DLD1 (cell line): ENCODE measurements around the gene BTBD9.

Experiments used
- in situ Hi-C: cut with HindIII; loops from 2 replicates; pipeline ENCODE4 v1.10.0; 2017; ENCODE audit warnings: low sequenced_read_pairs

The BTBD9 gene

DNA sequence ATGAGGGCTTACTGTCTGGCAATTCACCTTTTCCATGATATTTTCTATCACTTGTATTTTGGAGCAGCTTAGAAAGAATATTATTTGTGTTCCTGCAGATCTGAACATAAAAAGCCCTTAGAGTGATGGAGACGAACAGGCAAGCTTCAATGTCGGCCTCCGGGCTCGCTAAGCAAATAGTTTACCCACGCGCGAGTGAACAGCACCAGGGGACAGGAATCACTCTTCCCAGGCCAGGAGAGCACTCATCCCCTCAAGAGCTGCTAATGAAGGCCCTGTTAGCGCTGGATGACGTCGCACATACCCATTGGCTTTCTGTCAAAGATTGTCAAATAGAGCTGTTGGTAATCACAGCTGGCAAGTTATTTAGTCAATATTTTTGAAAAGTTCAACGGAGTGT lies 424.5 kb downstream of the BTBD9 start:
- in situ Hi-C loops, result no loop called here

DNA sequence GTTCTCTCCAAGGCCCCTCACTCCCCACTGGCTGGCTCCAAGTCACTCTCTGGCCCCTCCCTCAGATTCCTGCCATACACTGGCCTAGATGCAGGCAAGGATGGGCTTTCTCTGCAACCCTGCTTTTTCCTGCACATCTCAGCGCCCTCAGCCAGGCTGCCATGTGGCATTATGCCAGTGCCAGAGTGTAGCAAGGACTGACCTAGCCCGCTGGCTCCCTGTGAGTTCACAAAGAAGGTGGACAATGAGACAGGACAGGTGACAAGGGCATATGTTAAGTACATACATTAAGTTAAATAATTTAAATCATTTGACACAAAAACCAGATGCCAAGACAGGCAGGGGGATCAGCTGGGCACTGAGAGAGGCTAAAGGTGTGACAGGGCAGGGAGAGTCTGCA lies 425.6 kb downstream of the BTBD9 start:
- in situ Hi-C loops, result no loop called here

DNA sequence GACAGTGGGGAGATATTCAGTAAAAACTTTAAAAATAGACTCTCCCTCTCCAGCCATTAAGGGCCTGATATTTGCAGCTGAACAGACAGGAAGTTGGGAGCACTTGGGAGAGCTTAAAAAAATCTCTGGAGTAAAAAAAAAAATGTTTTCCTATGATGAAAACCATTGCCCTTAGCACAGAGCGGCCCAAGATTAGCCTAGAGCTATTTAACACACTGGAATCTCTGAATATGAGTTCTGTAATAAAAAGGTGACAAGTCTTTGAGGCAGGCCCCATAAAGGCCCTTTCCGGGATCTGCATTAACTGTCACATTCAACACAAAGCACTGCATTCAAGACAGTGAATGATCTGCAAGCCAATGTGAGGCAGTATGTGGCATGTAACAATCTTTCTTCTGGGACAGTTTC lies 426.5 kb downstream of the BTBD9 start:
- in situ Hi-C loops, result no loop called here

DNA sequence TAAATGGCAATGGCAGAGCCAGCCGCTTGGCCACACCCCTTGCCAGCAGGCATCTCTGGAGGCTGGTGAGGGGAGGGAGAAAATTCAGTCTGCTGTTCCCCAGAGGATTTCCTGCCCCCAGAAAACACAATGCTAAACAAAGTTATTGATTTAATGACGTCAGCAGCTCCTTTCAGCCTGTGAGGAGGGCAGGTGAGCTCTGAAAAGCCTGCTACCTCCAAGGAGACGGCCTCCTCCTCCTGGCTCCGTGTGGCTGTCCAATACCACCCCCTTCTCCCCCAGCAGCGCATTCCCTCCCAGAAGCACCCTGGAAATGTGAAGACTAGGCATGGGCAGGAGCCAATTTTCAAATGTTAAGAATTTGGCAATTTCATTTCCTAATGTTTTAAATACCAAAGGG lies 427.1 kb downstream of the BTBD9 start:
- in situ Hi-C loops, result no loop called here

DNA sequence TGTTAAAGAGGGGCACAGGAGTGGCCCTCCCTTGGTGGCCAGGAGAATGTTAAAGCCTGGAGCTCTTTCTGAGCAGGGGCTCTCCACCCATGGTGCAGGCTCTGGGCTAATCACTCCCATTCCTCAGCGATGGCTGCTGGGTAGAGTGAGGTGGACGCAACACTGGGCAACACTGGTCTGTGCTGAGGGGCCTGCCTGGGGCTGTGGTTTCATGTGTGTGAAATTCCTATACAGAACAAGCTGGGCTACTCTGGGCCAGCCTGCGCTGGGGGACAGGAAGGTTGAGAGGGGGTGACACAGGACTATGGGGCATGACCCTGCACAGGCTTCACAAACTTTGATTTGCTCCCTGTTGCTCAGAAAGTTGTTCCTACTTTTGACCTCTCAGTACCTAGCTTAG lies 427.6 kb downstream of the BTBD9 start:
- in situ Hi-C loops, result no loop called here

DNA sequence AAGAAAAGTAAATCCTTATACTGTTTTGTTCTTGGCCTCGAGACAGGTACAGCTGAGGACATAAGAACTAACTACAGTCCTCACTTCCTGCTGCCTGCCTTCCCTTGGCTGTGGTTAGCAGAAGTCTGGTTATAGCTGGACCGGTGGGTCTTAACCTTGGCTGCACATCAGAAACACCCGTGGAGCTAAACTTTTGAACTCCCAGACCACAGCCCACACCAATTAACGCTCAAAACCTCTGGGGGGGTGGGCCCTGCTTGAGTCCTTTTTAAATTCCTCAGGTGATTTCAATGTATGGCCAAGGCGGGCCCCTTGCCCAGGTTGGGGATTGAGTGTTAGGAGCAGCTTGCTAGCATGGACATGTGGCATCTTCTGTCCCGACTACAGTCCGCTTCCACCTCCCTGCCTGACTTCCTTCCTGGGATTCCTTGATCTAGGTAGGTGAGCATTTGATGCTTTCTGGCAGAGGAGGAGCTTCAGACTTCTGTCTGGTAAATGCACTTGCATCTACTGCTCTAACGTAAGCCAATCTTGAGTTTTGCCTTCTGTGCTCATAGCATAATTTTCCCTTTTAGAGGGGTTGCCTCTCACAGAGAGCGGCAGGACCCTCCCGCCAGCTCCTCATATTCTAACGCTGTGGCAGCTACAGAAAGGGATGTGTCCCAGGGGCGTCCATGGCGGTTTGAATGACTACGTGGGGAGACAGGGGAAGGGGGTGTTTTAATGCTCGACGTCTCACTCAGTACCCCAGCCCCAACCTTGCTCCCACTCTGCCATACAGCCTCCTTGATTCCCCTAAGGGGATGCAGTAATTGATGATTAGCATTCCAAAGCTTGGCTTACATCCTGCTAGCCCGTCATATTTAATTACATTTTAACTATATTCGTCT lies 430.1 kb downstream of the BTBD9 start:
- in situ Hi-C loops, result no loop called here

DNA sequence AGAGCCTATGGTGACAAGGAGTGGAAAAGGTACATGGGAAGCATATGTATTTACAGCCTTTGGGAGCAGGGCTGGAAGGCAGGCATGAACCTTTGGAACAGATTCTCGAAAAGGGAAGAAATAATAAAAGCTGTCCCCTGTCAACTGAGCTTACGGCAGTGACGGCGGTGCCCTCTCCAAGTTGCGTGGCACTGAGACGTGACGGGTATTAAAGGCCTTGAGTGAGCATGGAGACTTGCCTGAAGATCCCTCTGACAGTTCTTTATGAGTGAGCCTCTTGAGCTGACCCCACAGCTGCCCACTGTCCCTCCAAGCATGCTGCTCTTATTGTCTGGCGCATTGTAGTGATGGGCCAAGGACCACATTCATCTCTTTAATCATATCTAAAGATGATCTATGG lies 431.7 kb downstream of the BTBD9 start:
- in situ Hi-C loops, result no loop called here

DNA sequence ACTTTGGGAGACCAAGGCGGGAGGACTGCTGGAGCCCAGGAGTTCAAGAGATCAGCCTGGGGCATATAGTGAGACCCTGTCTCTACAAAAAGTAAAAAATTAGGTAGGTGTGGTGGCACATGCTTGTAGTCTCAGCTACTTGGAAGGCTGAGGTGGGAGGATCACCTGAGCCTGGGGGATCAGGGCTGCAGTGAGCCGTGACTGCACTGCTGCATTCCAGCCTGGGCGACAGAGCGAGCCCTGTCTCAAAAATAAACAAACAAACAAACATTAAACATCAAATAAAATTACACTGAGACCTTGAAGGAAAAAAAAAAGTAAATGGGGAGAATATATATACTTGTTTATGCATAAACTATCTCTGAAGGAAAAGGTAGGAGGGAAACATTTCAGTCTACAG lies 432.4 kb downstream of the BTBD9 start:
- in situ Hi-C loops, result no loop called here

DNA sequence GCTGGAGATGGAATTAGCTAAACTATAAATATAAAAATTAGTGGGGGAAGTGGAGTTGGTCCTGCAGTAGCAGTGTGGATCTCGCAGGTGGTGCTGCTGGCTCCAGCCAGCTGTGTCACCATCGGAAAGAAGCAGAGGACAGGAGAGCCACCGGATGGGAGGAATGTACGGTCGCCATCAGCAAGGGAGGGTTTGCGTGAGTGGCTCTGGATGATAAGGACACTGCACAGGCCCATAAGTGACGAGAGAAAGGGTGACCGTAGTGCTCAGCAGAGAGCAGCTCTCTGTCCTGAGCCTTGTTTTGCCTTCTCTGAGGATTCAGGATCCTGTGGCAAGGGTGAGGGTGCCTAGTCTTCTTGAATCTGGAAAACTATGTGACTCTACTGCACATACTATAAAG lies 441.5 kb downstream of the BTBD9 start:
- in situ Hi-C loops, result no loop called here

DNA sequence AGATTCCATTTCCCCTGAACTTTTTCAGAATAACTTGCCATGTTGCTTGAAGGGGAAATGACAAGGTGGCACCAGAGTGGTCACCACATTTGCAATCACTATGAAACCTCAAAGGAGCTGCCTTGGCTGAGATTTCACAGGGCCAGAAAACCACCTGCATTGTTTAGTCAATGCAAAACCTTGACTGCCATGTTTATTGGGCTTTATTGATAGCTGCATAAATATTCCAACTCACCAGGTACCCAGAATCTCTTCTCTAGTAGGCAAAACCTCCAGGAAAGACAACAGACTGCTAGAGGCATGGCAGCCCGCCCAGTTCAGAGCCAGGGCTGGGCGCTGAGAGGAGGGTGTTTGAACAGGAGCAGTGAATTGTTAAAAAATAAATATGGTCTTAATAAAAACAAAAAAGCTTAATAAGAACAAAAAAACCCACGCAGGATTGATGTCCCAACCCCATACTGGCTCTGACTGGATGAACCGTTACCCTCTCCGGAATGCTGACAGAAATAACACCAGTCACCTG lies 444.6 kb downstream of the BTBD9 start:
- in situ Hi-C loops, result no loop called here

DNA sequence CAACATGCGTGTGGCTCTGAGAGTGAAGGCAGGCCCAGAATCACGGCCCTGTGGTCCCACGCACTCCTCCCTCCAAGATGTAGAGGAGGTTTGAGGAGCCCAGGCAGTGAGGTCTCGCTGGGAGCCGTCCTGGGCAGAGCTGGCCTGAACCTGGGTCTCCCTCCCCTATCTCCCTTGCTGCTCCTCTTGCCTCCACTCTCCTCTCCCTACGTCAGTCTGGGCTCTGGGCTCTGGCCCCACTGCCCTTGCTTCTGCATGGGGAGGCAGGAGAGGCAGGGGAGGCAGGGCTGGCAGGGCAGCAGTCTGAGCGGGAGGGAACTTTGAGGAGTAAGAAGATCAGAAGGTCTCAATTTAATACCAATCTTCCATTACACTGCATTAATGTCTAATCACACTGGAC lies 445.1 kb downstream of the BTBD9 start:
- in situ Hi-C loops, result no loop called here

DNA sequence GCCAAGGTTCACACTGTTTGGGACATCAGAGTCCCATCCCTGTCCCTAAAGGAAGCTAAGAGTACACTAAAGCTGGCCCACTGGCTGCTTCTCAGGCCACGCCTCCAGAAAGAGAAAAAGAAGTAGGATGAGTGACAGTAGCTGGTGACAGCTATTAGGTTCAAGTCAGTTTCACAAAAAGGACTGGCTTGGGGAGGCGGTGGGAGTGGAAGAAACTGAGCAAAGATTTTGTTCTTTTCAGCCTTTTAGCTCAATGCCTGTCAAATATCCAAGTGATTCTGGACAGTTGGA lies 445.5 kb downstream of the BTBD9 start:
- in situ Hi-C loops, result no loop called here

DNA sequence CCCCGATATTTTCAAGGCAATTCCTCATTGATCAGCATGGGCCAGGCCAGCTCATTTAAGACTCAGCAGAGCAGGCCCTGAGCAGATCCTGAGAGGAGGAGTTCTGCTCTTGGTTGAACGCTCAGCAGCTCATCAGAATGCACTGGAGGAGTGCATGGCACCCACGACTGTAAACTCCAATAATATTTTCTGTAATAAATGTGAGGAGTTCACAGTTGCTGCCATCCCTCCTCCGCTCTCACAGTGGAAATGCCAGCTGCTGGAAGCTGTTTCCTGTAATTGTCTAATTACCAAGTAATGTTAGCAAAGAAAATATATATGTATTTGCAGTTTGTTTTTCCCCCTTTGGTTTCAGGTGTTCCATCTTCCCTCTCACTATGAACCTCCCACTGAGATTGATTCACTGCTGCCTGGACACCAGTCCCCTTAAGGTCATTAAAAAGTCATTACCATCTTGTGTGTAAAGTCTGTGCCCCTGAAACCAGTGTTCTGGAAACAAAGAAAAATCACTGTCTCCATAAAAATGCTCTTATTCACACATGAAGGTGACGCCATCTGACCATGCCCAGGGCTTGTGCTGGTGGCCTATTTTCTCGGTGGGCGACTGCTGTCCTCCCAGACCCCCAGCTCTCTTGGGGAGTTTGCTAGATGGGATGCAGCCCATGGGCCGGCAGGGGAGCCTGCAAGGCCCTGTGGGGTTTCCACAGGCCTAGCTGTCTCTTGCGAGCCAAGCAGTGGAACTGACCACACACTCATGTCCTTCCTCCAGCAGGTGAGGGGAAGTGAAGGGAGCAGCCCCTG lies 446.0 kb downstream of the BTBD9 start:
- in situ Hi-C loops, result no loop called here

DNA sequence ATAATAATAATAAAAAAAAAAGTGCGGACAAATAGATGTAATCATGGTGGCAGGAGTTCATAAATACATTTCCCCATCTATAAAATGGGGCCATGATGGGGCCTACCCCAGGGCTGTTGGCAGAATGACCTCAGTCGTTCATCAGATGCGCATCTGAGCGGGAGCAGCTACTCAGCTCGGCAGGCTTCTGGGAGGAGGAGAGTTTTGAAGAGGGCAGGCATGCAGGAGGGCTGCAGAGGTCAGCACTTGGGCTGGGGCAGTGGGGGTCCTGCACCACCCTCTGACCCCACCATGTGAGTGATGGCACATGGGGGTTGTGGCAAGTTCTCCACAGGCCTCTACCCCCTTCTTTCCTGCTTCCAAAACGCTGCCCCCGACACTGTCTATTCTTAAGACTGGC lies 446.7 kb downstream of the BTBD9 start:
- in situ Hi-C loops, result no loop called here

DNA sequence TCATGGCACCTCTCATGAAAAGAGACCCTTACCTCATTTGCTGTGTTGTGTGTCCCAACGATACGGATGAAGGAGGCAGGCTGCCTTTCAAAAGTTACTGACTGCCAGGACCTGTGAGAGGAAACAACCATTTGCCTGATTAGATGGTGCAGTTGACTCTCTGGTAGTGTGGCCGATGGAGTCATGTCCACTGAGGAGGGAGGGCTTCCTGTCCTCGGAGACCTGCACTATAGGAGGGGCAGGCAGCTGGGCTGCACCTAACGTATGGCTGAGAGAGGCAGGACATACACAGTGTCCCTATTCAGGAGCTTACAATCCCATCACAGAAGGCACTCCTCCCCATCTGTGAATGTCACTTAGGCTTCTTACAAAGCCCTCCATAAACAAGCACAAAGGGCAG lies 447.2 kb downstream of the BTBD9 start:
- in situ Hi-C loops, result no loop called here

DNA sequence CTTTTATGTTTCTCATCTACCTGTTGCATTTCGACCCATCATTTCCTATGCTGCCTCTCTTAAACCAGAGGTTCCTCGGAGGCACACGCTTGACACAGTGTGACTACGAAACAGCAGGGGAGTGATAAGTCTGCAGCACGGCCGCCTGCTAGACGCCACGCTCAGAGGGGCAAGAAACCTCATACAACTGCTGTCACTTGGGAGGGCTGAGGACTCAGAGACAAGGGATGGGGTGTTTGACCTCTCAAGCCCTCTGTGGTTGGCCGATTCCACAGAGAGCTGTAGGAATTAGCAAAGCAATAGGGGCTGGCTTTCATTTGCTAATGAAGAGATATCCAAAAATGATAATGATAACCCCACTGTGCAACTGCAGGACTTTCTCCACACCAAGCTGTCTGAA lies 447.7 kb downstream of the BTBD9 start:
- in situ Hi-C loops, result no loop called here

DNA sequence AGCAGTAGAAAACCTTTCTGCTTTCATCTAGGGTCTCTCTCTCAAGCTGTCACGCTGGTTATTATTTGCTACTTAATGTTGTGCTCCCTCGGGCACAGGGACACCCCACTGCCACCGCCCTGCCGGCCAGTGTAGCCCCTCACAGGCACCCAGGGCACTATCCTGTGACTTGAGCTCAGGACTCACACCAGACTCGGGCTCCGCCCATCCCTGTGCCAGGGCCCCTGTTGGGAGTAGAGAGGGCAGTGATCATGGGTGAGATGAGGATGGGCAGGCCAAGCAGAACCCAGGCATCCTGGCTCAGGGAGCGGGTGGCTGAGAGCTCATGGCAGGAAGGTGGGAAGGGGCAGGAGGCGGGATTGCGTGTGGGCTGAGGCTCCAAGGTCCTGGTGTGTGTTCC lies 448.3 kb downstream of the BTBD9 start:
- in situ Hi-C loops, result no loop called here

DNA sequence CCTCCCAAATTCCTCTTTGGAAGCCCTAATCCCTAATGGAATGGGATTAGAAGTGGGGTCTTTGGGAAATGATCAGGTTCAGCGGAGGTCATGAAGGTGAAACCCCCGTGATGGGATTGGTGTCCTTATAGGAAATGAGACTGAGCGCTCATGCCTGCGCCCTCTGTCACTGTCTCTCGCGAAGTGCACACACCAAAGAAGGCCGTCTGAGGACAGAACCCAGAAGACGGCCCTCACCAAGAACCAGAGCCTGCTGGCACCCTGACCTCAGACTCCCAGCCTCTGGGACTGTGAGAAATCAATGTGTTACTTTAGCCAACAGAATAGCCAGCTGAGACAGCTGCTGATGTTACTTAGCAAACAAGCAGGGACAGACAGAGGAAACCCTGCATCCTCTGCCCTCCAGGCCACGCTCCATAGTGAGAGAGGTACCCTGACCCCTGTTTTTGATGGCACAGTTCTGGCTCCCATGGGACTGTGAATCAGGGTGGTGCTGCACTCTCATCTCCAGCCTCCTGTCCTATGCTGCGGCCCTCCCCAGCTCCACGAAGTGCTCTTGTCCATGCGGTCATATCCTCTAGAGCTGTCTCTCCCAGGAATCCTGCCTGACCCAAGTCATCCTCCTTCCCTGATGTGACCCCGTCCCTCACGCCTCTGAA lies 450.9 kb downstream of the BTBD9 start:
- in situ Hi-C loops, result no loop called here

DNA sequence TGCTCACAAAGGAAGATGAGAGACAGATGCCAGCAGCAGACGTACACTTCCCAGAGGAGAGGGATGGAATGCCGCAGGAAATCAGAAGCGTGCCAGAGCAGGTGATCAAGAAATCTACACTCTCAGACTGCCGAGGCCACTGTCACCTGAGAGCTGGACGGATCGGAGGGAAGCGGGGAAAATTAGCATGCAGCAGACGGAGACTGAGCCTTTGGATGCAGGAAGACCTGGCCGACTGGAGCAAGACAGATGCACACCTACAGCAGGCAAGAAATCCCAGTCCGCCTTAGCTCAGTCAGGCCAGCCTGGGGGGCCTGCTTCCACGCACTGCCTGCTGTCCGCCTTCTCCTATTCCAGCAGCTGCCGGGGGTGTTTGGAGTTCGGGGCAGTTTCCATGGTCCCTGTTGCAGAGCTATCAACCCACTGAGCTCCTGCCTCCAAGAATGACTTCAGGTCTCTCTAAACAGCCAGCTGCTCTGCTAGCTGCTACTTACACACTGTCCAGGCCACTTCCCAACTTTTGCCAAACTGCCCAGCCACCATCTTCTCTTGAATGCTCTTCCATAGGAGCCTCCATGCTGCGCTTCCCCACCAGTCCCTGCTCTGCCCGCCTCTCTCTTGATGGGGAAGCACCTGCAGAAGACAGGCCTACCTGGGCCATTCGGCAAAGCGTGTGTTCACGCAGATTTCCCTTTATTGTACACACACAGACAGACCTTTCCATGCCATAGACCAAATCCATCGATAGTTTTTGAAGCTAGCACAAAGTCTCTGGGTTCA lies 451.7 kb downstream of the BTBD9 start:
- in situ Hi-C loops, result no loop called here

DNA sequence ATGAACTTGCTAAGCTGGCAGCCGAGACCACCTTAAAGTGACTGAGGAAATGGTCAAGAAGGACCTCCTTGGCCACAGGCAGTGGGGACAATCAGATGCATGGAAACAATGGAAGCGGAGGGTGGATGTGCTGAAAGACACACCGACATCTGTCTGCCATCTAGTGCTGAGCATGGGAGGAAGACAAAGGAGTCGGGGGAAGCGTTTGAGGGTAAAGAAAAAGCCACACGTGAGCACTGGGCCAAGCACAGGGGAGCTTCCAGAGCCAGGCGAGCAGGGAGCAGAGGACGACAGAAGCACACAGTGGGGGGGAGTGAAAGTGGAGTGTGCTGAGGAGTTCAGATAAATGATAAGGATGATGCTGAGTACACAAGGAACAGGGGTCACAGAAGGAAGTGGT lies 452.4 kb downstream of the BTBD9 start:
- in situ Hi-C loops, result no loop called here

DNA sequence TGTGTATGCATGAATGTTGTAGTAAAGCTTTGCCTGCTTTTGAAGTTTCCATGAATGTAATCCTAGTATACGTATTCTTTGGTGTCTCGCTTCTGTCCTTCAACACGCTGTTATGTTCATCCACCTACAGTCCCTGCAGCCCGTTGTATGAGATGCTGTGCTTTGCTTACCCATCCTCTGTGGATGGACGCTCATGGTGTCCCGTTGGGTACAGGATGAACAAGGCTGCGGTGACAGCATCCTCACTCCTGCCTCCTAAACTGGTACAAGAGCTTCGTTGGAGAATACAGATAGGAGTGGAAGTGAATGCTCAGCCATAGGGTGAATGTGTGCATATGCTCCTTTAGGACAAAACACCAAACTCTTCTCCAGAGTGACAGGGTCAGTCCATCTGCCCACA lies 454.0 kb downstream of the BTBD9 start:
- in situ Hi-C loops, result no loop called here
